GM19455 (cell line): ENCODE measurements around the gene LRCH3.

Experiments used
- ATAC-seq: cut with Tn5 transposase; IDR thresholded peaks from one replicate; pipeline ENCODE4 v1.9.1; 2021; ENCODE audit not compliant: unreplicated experiment

LRCH3 gene

DNA sequence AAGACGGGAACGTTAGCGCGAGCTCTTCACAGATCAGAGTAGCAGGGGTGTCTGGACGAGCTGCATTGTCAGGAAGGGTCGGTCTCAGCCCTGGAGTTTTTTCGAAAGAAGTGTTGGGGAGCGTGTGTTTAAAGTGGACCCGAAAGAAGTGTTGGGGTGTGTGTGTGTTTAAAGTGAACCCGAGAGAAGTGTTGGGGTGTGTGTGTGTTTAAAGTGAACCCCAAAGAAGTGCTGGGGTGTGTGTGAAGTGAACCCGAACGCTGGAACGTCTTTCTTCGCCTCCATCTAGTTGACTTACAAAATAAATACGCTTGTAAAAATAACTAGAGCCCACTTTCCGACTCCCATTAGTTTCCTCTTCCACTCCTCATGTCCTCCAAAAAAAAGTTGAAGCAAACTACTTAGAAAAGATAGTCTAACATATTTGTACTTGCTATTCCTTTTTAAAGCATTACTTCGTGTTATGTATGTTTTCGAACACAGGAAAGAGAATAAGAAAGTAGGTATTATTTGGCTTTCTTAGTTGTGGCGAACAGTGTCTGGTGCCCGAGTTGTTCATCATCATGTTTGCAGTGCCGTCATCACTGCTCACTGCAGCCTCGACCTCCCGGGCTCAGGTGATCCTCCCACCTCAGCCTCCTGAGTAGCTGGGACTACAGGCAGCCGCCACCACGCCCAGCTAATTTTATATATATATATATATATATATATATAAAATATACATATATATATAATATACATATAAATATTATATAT lies 1.0 kb downstream of the LRCH3 start:
- peak; percentile 29 for ATAC-seq

- no peak for ATAC-seq
Measured at GRCh38 chr3:197793247-197793646, 2.2 kb downstream of the LRCH3 start.

DNA sequence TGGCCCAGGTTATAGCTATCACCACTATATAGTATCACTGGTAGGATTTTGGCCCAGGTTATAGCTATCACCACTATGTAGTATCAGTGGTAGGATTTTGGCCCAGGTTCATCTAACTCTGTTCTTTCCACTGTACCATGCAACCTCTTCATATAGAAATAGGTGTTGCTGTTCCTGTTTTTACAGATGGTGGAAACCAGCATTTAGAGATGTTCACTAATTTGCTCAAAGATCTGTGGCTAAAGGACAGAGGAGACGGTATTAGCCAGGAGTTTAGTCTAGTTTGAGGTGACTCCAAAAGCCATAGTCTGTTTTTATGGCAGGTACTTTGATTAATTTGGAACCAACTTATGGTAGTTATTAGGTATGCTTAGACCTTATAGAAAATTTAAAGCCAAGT lies 3.1 kb downstream of the LRCH3 start:
- ATAC-seq = no peak

DNA sequence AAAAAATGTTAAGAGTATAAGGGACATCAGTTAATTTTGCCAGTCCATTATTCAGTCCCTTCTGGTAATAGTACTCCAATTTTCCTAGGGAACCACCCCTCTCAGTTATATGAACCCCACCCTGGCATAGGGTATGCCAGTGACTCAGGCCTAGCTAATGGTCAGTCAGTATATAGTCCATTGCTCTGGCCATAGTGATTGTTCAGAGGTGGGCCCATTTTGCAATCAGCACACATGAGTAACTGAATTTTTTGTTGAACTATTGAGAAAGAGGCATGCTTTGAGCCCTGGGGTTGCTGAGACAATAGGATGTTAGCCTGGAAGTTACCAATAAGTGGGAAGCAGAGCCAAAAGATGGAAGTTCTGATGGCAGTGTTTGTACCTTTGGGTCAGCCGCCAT lies 4.1 kb downstream of the LRCH3 start:
- ATAC-seq = no peak

DNA sequence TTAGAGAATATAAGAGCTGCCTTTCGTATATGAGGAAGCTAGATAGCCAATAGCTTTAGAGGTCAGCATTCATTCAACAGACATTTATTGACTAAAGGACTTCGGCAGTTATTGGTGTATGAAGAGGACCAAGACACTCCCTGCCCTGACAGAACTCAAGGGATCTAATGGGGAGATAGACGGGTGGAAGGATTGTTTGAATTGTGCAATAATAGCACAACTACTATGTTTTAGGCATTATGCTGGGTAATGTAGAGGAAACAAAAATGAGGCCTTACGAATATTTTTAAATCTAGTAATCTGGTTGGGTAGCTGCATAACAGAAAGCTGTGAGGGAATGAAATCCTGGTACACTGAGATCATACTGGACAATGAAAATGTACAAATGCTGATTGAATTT lies 5.0 kb downstream of the LRCH3 start:
- ATAC-seq = no peak

- peak; percentile 45 for ATAC-seq
Measured at GRCh38 chr3:197798863-197799262, 7.8 kb downstream of the LRCH3 start.

DNA sequence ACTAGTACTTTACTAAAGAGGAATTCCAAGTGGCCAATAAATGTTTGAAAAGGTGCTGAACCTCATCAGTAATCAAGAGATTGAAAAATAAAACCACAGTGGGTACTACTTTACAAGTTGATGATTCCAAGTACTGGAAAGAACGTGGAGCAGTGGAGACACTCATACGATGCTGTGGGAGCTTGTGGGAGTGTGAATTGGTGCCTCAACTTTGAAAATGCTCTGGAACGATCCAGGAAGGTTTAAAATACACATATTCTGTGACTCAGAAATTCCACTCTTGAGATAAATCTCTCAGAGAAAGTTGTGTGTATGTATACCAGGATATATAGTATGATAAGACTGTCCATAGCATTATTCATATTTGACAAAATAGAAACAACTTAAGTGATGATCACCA lies 9.3 kb downstream of the LRCH3 start:
- ATAC-seq = no peak

- no peak for ATAC-seq
Measured at GRCh38 chr3:197801891-197802778, 11.1 kb downstream of the LRCH3 start.

DNA sequence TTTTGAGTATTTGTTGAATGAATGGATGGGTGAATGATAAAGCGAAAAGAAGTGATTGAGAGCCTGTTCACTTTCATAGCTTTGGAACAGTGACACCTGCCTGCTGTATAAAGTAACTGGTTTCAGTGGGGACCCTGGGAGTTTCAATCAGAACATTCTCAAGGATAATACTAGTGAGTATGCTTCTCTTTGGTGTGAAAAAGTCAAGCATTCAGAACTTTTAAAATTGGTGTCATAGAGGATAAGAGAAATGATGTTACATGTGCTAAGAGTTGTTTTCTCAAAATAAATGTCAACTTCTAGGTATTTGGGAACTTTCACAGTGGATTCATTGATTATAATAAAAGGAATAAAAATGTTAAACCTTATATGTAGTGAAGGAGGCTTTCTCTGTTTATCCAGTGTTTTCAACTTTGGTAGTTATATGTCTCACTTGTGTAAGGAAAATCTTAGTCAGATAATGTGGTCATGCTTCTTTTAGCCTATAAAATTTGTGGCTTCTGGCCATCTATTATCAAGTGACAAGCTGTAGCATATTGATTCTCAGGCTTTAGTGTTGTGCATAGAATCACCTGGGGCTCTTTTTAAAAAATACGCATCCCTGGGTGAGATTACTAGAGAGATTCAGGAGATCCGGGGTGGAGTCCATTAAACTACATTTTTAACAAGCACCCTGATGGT lies 11.9 kb downstream of the LRCH3 start:
- no peak for ATAC-seq

DNA sequence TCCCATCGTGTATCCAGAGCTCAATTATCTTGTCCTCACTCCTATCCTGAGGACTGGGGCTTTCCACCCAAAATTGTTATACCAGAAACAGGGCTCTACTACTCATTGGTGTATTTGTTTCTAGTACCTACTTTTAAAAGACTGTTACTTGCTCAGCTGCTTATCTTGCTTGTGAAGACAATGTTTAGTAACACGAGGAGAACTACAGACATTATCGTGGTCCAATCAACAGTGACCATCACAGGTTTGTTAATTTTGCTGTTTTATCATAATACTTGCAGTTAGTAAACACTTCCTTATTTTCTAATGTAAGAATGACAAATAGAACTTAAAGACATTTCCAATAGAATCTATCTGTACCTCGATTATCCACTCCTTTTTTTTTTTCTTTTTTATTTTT lies 13.5 kb downstream of the LRCH3 start:
- no peak for ATAC-seq

- no peak for ATAC-seq
Measured at GRCh38 chr3:197807969-197808587, 17.0 kb downstream of the LRCH3 start.

DNA sequence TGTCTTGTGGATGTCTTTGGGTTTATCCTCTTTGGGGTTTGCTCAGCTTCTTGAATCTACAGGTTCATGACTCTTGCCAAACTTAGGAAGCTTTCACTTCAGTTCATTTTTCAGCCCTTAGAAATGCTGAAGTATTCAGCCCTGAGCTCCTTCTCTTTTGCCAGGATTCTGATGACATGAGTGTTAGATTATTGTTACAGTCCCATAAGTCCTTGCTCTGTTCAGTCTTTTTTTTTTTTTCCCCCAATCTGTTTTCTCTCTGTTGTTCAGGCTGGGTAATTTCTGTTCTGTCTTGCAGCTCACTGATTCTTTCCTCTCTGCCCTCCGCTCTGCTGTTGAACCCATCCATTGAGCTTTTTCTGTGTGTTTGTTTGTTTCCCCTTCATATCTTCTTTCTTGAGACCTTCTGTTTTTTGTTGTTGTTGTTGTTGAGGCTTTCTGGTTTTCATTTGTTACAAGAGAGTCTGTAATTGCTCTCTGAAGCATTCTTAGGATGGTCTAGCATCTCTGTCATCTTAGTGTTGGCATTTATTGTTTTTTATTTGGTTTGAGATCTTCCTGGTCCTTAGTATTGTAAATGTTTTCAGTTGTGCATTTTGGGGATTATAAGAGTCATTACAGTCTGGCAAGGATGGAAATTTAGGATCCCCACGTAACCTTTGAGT lies 18.4 kb downstream of the LRCH3 start:
- no peak for ATAC-seq

GRCh38 chr3:197810901-197811300 lies 19.8 kb downstream of the LRCH3 start:
- no peak for ATAC-seq

- no peak for ATAC-seq
Measured at GRCh38 chr3:197811343-197811742, 20.3 kb downstream of the LRCH3 start.

- no peak for ATAC-seq
Measured at GRCh38 chr3:197814372-197814771, 23.3 kb downstream of the LRCH3 start.

DNA sequence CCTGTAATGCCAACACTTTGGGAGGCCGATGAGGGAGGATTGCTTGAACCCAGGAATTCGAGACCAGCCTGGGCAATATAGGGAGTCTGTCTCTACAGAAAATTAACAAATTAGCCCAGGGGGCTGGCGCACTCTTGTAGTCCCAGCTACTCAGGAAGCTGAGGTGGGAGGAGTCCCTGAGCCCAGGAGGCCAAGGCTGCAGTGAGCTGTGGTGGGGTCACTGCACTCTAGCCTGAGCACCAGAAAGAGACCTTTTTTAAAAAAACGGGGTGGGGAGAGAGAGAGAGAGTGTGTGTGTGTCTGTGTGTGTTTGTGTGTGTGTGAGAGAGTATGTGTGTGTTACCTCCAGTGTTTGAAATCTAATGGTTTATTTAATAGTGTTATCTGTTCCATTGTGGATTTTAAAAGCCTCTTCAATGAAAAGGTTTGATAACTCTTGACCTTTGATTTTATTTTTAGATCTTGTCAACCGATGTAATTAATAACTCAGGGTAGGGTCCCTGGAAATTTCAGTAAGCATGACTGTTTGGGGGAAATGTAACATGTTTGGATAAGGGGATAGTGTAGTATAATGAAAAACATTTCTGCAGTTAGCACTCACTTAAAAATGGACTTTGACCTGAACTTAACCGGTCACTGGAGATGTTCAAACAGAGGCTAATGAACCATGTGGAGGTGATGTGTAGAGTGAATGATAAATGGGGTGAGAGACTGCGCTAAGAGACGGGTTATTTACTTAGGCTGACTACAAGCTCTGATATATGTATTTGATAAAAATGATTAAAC lies 29.7 kb downstream of the LRCH3 start:
- no peak for ATAC-seq

DNA sequence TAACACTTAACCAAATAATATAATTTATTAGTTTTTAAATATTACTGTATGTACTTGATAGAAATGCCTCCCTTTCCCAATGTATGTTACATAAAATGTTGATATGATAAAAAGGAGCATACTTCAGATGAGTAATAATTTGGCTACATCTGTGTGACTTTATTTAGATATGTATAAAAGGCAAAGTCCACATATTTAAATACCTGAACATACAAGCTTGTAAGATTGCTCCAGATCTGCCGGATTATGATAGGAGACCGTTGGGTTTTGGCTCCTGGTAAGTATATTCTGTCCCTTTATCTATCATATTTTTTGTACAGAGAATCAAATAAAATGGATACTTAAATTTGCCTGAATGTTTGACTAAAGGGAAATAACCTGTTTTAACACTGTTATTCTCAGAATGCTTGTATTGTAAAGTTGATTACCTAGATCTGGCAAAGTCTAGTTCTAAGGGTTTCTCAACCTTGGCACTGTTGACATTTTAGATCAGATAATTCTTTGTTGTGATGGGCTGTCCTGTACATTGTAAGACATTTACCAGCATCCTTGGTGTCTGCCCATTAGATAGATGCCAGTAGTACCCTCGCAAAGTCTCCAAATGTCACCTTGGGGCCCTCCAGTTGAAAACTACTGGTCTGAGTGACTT lies 38.5 kb downstream of the LRCH3 start:
- no peak for ATAC-seq

- ATAC-seq = no peak
Measured at GRCh38 chr3:197830308-197830966, 39.4 kb downstream of the LRCH3 start.

GRCh38 chr3:197830967-197831313 lies 39.9 kb downstream of the LRCH3 start:
- no peak for ATAC-seq
